OCI-LY1 (cell line): ENCODE results near the gene IFITM2.

ENCODE experiments used
- EZH2 ChIP-seq: fragments of 200-600 bp; sonication (generic), shearing (Covaris generic); IDR thresholded peaks from 2 replicates; pipeline ENCODE4 v1.8.0; 2017; ENCODE audit warnings: borderline replicate concordance, mixed run types, mild to moderate bottlenecking, antibody characterized with exemption, low read length, moderate library complexity, mixed read lengths
- TF ChIP-seq, protein P1 (sequence below): fragments of 200-600 bp; sonication (generic), shearing (Covaris generic); IDR thresholded peaks from 2 replicates; pipeline ENCODE4 v1.5.1; 2017; ENCODE audit warnings: mild to moderate bottlenecking, antibody characterized with exemption, low read length, moderate library complexity, mixed read lengths

DNA sequence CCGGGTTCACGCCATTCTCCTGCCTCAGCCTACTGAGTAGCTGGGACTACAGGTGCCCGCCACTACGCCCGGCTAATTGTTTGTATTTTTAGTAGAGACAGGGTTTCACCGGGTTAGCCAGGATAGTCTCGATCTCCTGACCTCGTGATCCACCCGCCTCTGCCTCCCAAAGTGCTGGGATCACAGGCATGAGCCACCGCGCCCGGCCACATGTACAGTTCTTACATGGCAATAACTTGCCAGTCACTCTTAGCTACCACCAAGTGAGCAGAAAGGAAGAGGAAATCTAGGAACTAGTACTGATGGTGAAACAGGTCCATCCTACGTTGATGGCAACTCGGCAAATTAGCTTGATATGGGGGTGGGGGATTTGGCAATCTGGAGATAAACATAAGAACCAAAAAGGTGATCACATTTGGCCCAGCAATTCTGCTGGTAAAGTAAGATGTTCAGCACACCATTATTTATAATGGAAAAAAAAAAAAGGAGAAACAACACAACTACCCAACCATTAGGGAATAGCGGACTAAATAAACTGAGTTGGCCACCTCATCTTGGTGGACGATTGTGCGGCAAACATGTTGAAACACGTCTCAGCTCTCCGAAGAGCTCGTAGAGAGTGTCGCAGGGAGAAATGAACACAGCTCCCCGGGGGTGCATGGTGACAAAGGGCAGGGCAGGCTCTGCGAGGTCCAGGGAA is 24.1 kb upstream of the IFITM2 start:
- TF ChIP-seq, protein P1, sequence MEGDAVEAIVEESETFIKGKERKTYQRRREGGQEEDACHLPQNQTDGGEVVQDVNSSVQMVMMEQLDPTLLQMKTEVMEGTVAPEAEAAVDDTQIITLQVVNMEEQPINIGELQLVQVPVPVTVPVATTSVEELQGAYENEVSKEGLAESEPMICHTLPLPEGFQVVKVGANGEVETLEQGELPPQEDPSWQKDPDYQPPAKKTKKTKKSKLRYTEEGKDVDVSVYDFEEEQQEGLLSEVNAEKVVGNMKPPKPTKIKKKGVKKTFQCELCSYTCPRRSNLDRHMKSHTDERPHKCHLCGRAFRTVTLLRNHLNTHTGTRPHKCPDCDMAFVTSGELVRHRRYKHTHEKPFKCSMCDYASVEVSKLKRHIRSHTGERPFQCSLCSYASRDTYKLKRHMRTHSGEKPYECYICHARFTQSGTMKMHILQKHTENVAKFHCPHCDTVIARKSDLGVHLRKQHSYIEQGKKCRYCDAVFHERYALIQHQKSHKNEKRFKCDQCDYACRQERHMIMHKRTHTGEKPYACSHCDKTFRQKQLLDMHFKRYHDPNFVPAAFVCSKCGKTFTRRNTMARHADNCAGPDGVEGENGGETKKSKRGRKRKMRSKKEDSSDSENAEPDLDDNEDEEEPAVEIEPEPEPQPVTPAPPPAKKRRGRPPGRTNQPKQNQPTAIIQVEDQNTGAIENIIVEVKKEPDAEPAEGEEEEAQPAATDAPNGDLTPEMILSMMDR, result no peak
- no peak for TF ChIP-seq EZH2
